GM12878 (cell line): Measurements from ENCODE around the gene PRSS1. TPM values are rescaled to one million over a fixed set of nuclear protein-coding genes. Genes with fewer than 3 reads are reported as not detected.
A peak's percentile ranks its signal among the peaks of the same experiment; 100 is the strongest.

ENCODE experiments used
- ATAC-seq: fragments of 200-7000 bp; cut with Tn5 transposase; 3 replicates; pipeline ENCODE4 v1.9.1; 2020; ENCODE audit warnings: mild to moderate bottlenecking, moderate library complexity
- BruUV-seq: library from RNA; stranded (reverse); fragments of 400-500 nt; replicated peaks from 2 replicates; lab custom pipeline; 2021; lab: Mats Ljungman, UMichigan
- CTCF ChIA-PET: fragments of 300-600 bp; sonication (Branson Sonifier 250); formaldehyde crosslinking; extraction: SDS; loops from one replicate; lab custom pipeline; 2021; ENCODE audit warnings: inconsistent platforms; lab: Yijun Ruan, JAX
- POLR2A ChIA-PET: fragments of 350-600 bp; formaldehyde crosslinking; extraction: SDS; loops from one replicate; lab custom pipeline; 2021; ENCODE audit warnings: inconsistent platforms; lab: Charles Lee
- RAD21 ChIA-PET: fragments of 300-600 bp; sonication (Branson Sonifier 250); formaldehyde crosslinking; loops from one replicate; lab custom pipeline; 2023; ENCODE audit warnings: antibody characterized with exemption; ENCODE audit not compliant: unreplicated experiment; lab: Charles Lee
- SMC1A ChIA-PET: fragments of 300-600 bp; sonication (Branson Sonifier 250); formaldehyde crosslinking; loops from one replicate; lab custom pipeline; 2023; ENCODE audit not compliant: unreplicated experiment, uncharacterized antibody; lab: Charles Lee
- DNase-seq: peaks from one replicate; pipeline ENCODE4 v3.0.0-alpha.2; 2011; ENCODE audit warnings: low read depth, low spot score
- FAIRE-seq: peaks from 3 replicates; lab custom pipeline; 2011; peaks lifted over from hg19 to GRCh38; lab: Jason Lieb, UNC
- H2AFZ ChIP-seq: 2 replicates; pipeline ENCODE4 v1.6.0; 2011; ENCODE audit warnings: low read depth, low read length, control low read depth; ENCODE audit not compliant: control insufficient read depth
- H3K27ac ChIP-seq: 2 replicates; pipeline ENCODE4 v1.5.1; 2011; ENCODE audit warnings: control low read depth; ENCODE audit not compliant: control insufficient read depth, insufficient read depth
- H3K27me3 ChIP-seq, 2 experiments: replicated peaks in 1 of 2; 2 replicates each; pipeline versions ENCODE4 v1.6.0 to v1.6.1; 2011; ENCODE audit warnings: low read length in 1 of 2; ENCODE audit not compliant: control insufficient read depth in 2 of 2, insufficient read depth in 2 of 2
- H3K36me3 ChIP-seq, 2 experiments: 2 replicates each; pipeline ENCODE4 v1.5.1; 2011; ENCODE audit warnings: low read length in 1 of 2; ENCODE audit not compliant: control insufficient read depth in 2 of 2, insufficient read depth in 2 of 2
- H3K4me1 ChIP-seq: 2 replicates; pipeline ENCODE4 v1.6.1; 2011; ENCODE audit warnings: mild to moderate bottlenecking, low read length, moderate library complexity, mixed read lengths; ENCODE audit not compliant: control insufficient read depth, insufficient read depth
- H3K4me2 ChIP-seq: 2 replicates; pipeline ENCODE4 v1.6.0; 2011; ENCODE audit warnings: control low read depth; ENCODE audit not compliant: control insufficient read depth, insufficient read depth
- H3K4me3 ChIP-seq: fragments of 200-600 bp; sonication (generic); 2 replicates; pipeline ENCODE4 v1.5.1; 2016
- H3K79me2 ChIP-seq: 2 replicates; pipeline ENCODE4 v1.6.0; 2011; ENCODE audit warnings: low read length; ENCODE audit not compliant: control insufficient read depth, insufficient read depth
- H3K9ac ChIP-seq: 2 replicates; pipeline ENCODE4 v1.8.0; 2011; ENCODE audit warnings: low read length, control low read depth, mixed read lengths; ENCODE audit not compliant: control insufficient read depth, insufficient read depth
- H3K9me3 ChIP-seq: replicated peaks from 3 replicates; pipeline ENCODE4 v1.5.1; 2011; ENCODE audit warnings: mild to moderate bottlenecking, low read length; ENCODE audit not compliant: control insufficient read depth, insufficient read depth
- H4K20me1 ChIP-seq: 2 replicates; pipeline ENCODE4 v1.6.0; 2011; ENCODE audit not compliant: control insufficient read depth, insufficient read depth
- FOXK2 ChIP-seq: fragments of 450-650 bp; IDR thresholded peaks from 2 replicates; pipeline ENCODE4 v1.6.1; 2017; ENCODE audit warnings: mild to moderate bottlenecking, moderate library complexity
- JUNB ChIP-seq: IDR thresholded peaks from 2 replicates; pipeline ENCODE4 v1.6.1; 2016; ENCODE audit warnings: antibody characterized with exemption, mild to moderate bottlenecking
- MEF2B ChIP-seq: fragments of 450-650 bp; IDR thresholded peaks from 2 replicates; pipeline ENCODE4 v1.6.1; 2018; ENCODE audit warnings: mild to moderate bottlenecking, moderate library complexity; ENCODE audit not compliant: partially characterized antibody, poor library complexity, severe bottlenecking
- RAD21 ChIP-seq: IDR thresholded peaks from 2 replicates; pipeline ENCODE4 v1.6.1; 2011; ENCODE audit warnings: mild to moderate bottlenecking, low read depth, low read length, moderate library complexity; ENCODE audit not compliant: insufficient read depth
- SIX5 ChIP-seq: IDR thresholded peaks from 2 replicates; pipeline ENCODE4 v1.6.1; 2011; ENCODE audit warnings: mild to moderate bottlenecking, low read depth, low read length, moderate library complexity; ENCODE audit not compliant: severe bottlenecking
- SMARCA5 ChIP-seq: fragments of 450-650 bp; IDR thresholded peaks from 2 replicates; pipeline ENCODE4 v1.6.1; 2017; ENCODE audit warnings: mild to moderate bottlenecking
- YY1 ChIP-seq: IDR thresholded peaks from 2 replicates; pipeline ENCODE4 v1.6.1; 2011; ENCODE audit warnings: low read depth, mild to moderate bottlenecking, low read length
- ZNF274 ChIP-seq: IDR thresholded peaks from one replicate; pipeline ENCODE4 v1.8.0; 2011; ENCODE audit not compliant: insufficient read length, insufficient read depth
- WGBS: methylation state at CpG from one replicate; pipeline ENCODE4 v1.1.6; 2016; ENCODE audit warnings: low lambda C conversion rate; ENCODE audit not compliant: insufficient replicate concordance, insufficient coverage; ENCODE audit errors: missing lambda C conversion rate; 5-methylcytosine and 5-hydroxymethylcytosine counted together
- in situ Hi-C: fragments of 300-500 bp; cut with MboI; formaldehyde crosslinking; loops from 9 replicates; pipeline ENCODE4 v1.14.3; 2018; ENCODE audit warnings: mixed read lengths
- intact Hi-C: fragments of 100-400 bp; cut with micrococcal nuclease; formaldehyde crosslinking; loops from one replicate; pipeline ENCODE4 v1.14.2; 2022; ENCODE audit not compliant: unreplicated experiment
- polyA plus RNA-seq, 11 experiments: library from polyadenylated mRNA; depleted of rRNA in 4 of 11; unstranded in 6 of 11; stranded (reverse) in 5 of 11; fragments of >200 nt; fragmentation: Nextera tagmentation in 4 of 11; fragmentation: Illumina TruSeq in 1 of 11; extraction: Ambion mirVana in 4 of 11; extraction: Trizol in 1 of 11; gene quantifications; 1 replicate in 1 of 11; 2 replicates in 10 of 11; pipeline versions ENCODE4 v1.2.1 to v1.2.3, GENCODE V29; 2011 to 2016; ENCODE audit warnings: inconsistent platforms in 2 of 11, missing spikeins in 2 of 11, low read depth in 1 of 11
- total RNA-seq, 4 experiments: library from RNA; depleted of rRNA in 3 of 4; stranded (reverse); fragments of >200 nt in 3 of 4; fragmentation: Illumina TruSeq in 1 of 4; extraction: Trizol in 1 of 4; gene quantifications; 2 replicates each; pipeline versions ENCODE4 v1.2.1 to v1.2.3, GENCODE V29; 2013 to 2021
- TF ChIP-seq, protein P1 (sequence below), 3 experiments: IDR thresholded peaks in 2 of 3; conservative IDR thresholded peaks in 1 of 3; 2 replicates each; pipeline ENCODE4 v1.5.1; 2011; ENCODE audit warnings: low read depth in 3 of 3, low read length in 3 of 3, mild to moderate bottlenecking in 3 of 3, control low read depth in 2 of 3, moderate library complexity in 2 of 3, inconsistent platforms in 1 of 3, mixed read lengths in 1 of 3; ENCODE audit not compliant: control insufficient read depth in 2 of 3, insufficient read depth in 1 of 3; ENCODE audit errors: extremely low read depth in 1 of 3
- TF ChIP-seq, protein P2 (sequence below): fragments of 450-650 bp; formaldehyde crosslinking; IDR thresholded peaks from 2 replicates; pipeline ENCODE4 v1.4.0; 2020; ENCODE audit warnings: mild to moderate bottlenecking, moderate library complexity
- TF ChIP-seq, protein P3 (sequence below): fragments of 450-650 bp; IDR thresholded peaks from 2 replicates; pipeline ENCODE4 v1.6.1; 2017; ENCODE audit warnings: mild to moderate bottlenecking
- TF ChIP-seq, protein P4 (sequence below): fragments of 450-650 bp; IDR thresholded peaks from 2 replicates; pipeline ENCODE4 v1.6.1; 2017; ENCODE audit warnings: borderline replicate concordance

Gene PRSS1
- total and polyA plus RNA-seq, 10 of the 15 experiments (the other 5 are each of a cell fraction or from before 2014, with no cell fraction given): 11.9 TPM; not detected in 9

DNA sequence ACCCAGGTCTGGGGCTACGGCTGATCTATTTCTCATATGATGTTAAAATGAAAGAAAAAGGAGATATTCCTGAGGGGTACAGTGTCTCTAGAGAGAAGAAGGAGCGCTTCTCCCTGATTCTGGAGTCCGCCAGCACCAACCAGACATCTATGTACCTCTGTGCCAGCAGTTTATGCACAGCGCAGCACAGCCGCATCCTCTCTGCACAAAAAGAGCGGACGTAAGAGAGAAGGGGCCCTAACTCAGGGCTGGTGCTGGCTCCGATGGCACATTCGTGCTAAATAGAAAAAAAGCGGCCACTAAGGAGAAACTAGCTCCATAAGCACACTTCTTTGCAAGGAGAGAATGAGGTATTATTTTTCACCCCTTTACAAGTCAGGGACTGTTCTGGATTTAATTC is 28.3 kb upstream of the PRSS1 start:
- TF ChIP-seq, protein P1, sequence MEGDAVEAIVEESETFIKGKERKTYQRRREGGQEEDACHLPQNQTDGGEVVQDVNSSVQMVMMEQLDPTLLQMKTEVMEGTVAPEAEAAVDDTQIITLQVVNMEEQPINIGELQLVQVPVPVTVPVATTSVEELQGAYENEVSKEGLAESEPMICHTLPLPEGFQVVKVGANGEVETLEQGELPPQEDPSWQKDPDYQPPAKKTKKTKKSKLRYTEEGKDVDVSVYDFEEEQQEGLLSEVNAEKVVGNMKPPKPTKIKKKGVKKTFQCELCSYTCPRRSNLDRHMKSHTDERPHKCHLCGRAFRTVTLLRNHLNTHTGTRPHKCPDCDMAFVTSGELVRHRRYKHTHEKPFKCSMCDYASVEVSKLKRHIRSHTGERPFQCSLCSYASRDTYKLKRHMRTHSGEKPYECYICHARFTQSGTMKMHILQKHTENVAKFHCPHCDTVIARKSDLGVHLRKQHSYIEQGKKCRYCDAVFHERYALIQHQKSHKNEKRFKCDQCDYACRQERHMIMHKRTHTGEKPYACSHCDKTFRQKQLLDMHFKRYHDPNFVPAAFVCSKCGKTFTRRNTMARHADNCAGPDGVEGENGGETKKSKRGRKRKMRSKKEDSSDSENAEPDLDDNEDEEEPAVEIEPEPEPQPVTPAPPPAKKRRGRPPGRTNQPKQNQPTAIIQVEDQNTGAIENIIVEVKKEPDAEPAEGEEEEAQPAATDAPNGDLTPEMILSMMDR (IDR thresholded peaks at IDR 0.05 in 2 of 3, conservative IDR thresholded peaks at IDR 0.05 in 1 of 3; ENCODE audit: control insufficient read depth in 2 of 3, extremely low read depth in 1 of 3, insufficient read depth in 1 of 3, low read depth in 3 of 3, low read length in 3 of 3): no peak
- TF ChIP-seq MEF2B (no peak), ZNF274 (no peak), YY1 (no peak), RAD21 (no peak), JUNB (no peak), SMARCA5 (no peak), SIX5 (no peak), FOXK2 (no peak)
- TF ChIP-seq, protein P2, sequence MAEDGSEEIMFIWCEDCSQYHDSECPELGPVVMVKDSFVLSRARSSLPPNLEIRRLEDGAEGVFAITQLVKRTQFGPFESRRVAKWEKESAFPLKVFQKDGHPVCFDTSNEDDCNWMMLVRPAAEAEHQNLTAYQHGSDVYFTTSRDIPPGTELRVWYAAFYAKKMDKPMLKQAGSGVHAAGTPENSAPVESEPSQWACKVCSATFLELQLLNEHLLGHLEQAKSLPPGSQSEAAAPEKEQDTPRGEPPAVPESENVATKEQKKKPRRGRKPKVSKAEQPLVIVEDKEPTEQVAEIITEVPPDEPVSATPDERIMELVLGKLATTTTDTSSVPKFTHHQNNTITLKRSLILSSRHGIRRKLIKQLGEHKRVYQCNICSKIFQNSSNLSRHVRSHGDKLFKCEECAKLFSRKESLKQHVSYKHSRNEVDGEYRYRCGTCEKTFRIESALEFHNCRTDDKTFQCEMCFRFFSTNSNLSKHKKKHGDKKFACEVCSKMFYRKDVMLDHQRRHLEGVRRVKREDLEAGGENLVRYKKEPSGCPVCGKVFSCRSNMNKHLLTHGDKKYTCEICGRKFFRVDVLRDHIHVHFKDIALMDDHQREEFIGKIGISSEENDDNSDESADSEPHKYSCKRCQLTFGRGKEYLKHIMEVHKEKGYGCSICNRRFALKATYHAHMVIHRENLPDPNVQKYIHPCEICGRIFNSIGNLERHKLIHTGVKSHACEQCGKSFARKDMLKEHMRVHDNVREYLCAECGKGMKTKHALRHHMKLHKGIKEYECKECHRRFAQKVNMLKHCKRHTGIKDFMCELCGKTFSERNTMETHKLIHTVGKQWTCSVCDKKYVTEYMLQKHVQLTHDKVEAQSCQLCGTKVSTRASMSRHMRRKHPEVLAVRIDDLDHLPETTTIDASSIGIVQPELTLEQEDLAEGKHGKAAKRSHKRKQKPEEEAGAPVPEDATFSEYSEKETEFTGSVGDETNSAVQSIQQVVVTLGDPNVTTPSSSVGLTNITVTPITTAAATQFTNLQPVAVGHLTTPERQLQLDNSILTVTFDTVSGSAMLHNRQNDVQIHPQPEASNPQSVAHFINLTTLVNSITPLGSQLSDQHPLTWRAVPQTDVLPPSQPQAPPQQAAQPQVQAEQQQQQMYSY (CRISPR knock-in tag): no peak
- TF ChIP-seq, protein P3, sequence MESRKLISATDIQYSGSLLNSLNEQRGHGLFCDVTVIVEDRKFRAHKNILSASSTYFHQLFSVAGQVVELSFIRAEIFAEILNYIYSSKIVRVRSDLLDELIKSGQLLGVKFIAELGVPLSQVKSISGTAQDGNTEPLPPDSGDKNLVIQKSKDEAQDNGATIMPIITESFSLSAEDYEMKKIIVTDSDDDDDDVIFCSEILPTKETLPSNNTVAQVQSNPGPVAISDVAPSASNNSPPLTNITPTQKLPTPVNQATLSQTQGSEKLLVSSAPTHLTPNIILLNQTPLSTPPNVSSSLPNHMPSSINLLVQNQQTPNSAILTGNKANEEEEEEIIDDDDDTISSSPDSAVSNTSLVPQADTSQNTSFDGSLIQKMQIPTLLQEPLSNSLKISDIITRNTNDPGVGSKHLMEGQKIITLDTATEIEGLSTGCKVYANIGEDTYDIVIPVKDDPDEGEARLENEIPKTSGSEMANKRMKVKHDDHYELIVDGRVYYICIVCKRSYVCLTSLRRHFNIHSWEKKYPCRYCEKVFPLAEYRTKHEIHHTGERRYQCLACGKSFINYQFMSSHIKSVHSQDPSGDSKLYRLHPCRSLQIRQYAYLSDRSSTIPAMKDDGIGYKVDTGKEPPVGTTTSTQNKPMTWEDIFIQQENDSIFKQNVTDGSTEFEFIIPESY: no peak
- TF ChIP-seq, protein P4, sequence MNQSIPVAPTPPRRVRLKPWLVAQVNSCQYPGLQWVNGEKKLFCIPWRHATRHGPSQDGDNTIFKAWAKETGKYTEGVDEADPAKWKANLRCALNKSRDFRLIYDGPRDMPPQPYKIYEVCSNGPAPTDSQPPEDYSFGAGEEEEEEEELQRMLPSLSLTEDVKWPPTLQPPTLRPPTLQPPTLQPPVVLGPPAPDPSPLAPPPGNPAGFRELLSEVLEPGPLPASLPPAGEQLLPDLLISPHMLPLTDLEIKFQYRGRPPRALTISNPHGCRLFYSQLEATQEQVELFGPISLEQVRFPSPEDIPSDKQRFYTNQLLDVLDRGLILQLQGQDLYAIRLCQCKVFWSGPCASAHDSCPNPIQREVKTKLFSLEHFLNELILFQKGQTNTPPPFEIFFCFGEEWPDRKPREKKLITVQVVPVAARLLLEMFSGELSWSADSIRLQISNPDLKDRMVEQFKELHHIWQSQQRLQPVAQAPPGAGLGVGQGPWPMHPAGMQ: no peak
- no peaks in the 10 kb centered on the region for H3K27me3 ChIP-seq
- SMC1A ChIA-PET: interaction anchor here (15.1 kb wide), 1 partner anchor 64 kb away, joined by 235 read pairs; no protein-coding TSS in a partner anchor
- no peak overlapping the region for H3K4me3 ChIP-seq
- peak overlapping the region; percentile 56 for H2AFZ ChIP-seq
- peak; percentile 51 for ATAC-seq
- RAD21 ChIA-PET: interaction anchor here (0.9 kb wide), 1 partner anchor 89 kb away, joined by 3 read pairs; no protein-coding TSS in a partner anchor
- no peaks in the 10 kb centered on the region for H3K36me3 ChIP-seq
- CTCF ChIA-PET: interaction anchor here (0.6 to 1.4 kb wide), 5 partner anchors 9 to 89 kb away, joined by 3 to 7 read pairs (median 5); partner anchors contain the start of gene PRSS2
- intact Hi-C loops: no loop called here
- no peak for DNase-seq
- no peaks in the 10 kb centered on the region for H3K9me3 ChIP-seq
- FAIRE-seq: no peak
- no TSS peak for BruUV-seq
- no peaks in the 10 kb centered on the region for H3K4me1 ChIP-seq
- 60% methylated on average over 10 of the region's 10 CpGs for WGBS
- H3K79me2 ChIP-seq: no peaks in the 10 kb centered on the region
- no peak overlapping the region for H3K27ac ChIP-seq
- H3K9ac ChIP-seq: no peak overlapping the region
- no peaks in the 10 kb centered on the region for H4K20me1 ChIP-seq
- peak overlapping the region; percentile 70 for H3K4me2 ChIP-seq
- in situ Hi-C loops: no loop called here
- POLR2A ChIA-PET: no interaction called here
